Ishikawa (cell line): Measurements from ENCODE around the gene PRR11.

ENCODE experiments used
- CEBPB ChIP-seq: IDR thresholded peaks from 2 replicates; pipeline ENCODE4 v1.6.1; 2012
- CREB1 ChIP-seq: IDR thresholded peaks from 2 replicates; pipeline ENCODE4 v1.6.1; 2012; ENCODE audit warnings: low read depth
- EGR1 ChIP-seq: IDR thresholded peaks from 2 replicates; pipeline ENCODE4 v1.6.1; 2012
- EP300 ChIP-seq: IDR thresholded peaks from 2 replicates; pipeline ENCODE4 v1.6.1; 2012; ENCODE audit warnings: borderline replicate concordance
- FOXM1 ChIP-seq: IDR thresholded peaks from 2 replicates; pipeline ENCODE4 v1.6.1; 2012; ENCODE audit warnings: low read depth, borderline replicate concordance
- MAX ChIP-seq: IDR thresholded peaks from 2 replicates; pipeline ENCODE4 v1.6.1; 2012
- NFIC ChIP-seq: IDR thresholded peaks from 2 replicates; pipeline ENCODE4 v1.6.1; 2012
- RAD21 ChIP-seq: IDR thresholded peaks from 2 replicates; pipeline ENCODE4 v1.6.1; 2012; ENCODE audit warnings: low read depth
- REST ChIP-seq: IDR thresholded peaks from 2 replicates; pipeline ENCODE4 v1.6.1; 2012; ENCODE audit warnings: low read depth, mild to moderate bottlenecking
- TAF1 ChIP-seq: IDR thresholded peaks from 2 replicates; pipeline ENCODE4 v1.6.1; 2012; ENCODE audit warnings: low read depth, mild to moderate bottlenecking
- TCF12 ChIP-seq: IDR thresholded peaks from 2 replicates; pipeline ENCODE4 v1.6.1; 2012; ENCODE audit warnings: low read depth
- TEAD4 ChIP-seq: IDR thresholded peaks from 2 replicates; pipeline ENCODE4 v1.6.1; 2012
- USF1 ChIP-seq: IDR thresholded peaks from 2 replicates; pipeline ENCODE4 v1.6.1; 2012
- YY1 ChIP-seq: IDR thresholded peaks from 2 replicates; pipeline ENCODE4 v1.6.1; 2012; ENCODE audit warnings: low read depth
- ZBTB7A ChIP-seq: IDR thresholded peaks from 2 replicates; pipeline ENCODE4 v1.6.1; 2012; ENCODE audit warnings: low read depth

The PRR11 gene

GRCh38 chr17:59165933-59166342 lies 10.4 kb downstream of the PRR11 start:
- no peak for TF ChIP-seq MAX
- TF ChIP-seq ZBTB7A: no peak
- TF ChIP-seq TAF1: no peak
- no peak for TF ChIP-seq TCF12
- no peak for TF ChIP-seq FOXM1
- TF ChIP-seq TEAD4: 0 out of 2 replicates have a peak, but pooled peaks have one; percentile 27
- TF ChIP-seq NFIC: peak; percentile 79
- no peak for TF ChIP-seq YY1
- TF ChIP-seq CREB1: no peak
- TF ChIP-seq CEBPB: no peak
- peak; percentile 36; the same call in 1 of the 2 replicates for TF ChIP-seq RAD21
- no peak for TF ChIP-seq EGR1
- no peak for TF ChIP-seq USF1

- TF ChIP-seq NFIC (no peak), CEBPB (no peak), YY1 (no peak), EGR1 (no peak), CREB1 (no peak), FOXM1 (no peak), TEAD4 (no peak), ZBTB7A (no peak), REST (no peak), TCF12 (no peak), EP300 (no peak), RAD21 (no peak), USF1 (no peak), TAF1 (no peak), MAX (no peak)
Observed at GRCh38 chr17:59167571-59168001, 12.0 kb downstream of the PRR11 start.

- TF ChIP-seq NFIC (no peak), USF1 (no peak), TCF12 (no peak), TEAD4 (no peak), FOXM1 (no peak), ZBTB7A (no peak)
Observed at GRCh38 chr17:59172436-59173004, 17.0 kb downstream of the PRR11 start.

- no peak for TF ChIP-seq REST
- no peak for TF ChIP-seq MAX
- no peak for TF ChIP-seq EP300
- no peak for TF ChIP-seq EGR1
- no peak for TF ChIP-seq YY1
- no peak for TF ChIP-seq CREB1
- TF ChIP-seq TCF12: no peak
- TF ChIP-seq TEAD4: no peak
Observed at GRCh38 chr17:59174671-59175070, 19.1 kb downstream of the PRR11 start.

GRCh38 chr17:59175076-59175475 lies 19.5 kb downstream of the PRR11 start:
- TF ChIP-seq EGR1: no peak
- no peak for TF ChIP-seq ZBTB7A
- TF ChIP-seq USF1: no peak
- no peak for TF ChIP-seq TAF1
- TF ChIP-seq TEAD4: no peak
- TF ChIP-seq MAX: no peak
